Suprapubic skin (tissue), 4 donors: ENCODE data around the gene A1CF. TPM values are rescaled to one million over a fixed set of nuclear protein-coding genes. Genes with fewer than 3 reads are reported as not detected.
"Not testable (repeated sequence)": the region's sequence is repeated elsewhere in the genome, so short reads cannot be mapped to it uniquely, and the experiment has no call there.

Source experiments
- DNase-seq, 2 donors: peaks; one replicate each; pipeline ENCODE4 v3.0.0-alpha.2; 2019; ENCODE audit warnings: low spot score in 2 of 2
- H3K27ac ChIP-seq: fragments of 200-600 bp; sonication (generic); one replicate; pipeline ENCODE4 v1.5.1; 2019
- H3K27me3 ChIP-seq: fragments of 200-600 bp; sonication (generic); one replicate; pipeline ENCODE4 v1.5.1; 2019
- H3K36me3 ChIP-seq: fragments of 200-600 bp; sonication (generic); one replicate; pipeline ENCODE4 v1.5.1; 2019
- H3K4me1 ChIP-seq: fragments of 200-600 bp; sonication (generic); one replicate; pipeline ENCODE4 v1.5.1; 2019
- H3K4me3 ChIP-seq: fragments of 200-600 bp; sonication (generic); one replicate; pipeline ENCODE4 v1.5.1; 2019; ENCODE audit warnings: mild to moderate bottlenecking
- H3K9me3 ChIP-seq: fragments of 200-600 bp; sonication (generic); one replicate; pipeline ENCODE4 v1.5.1; 2019
- CTCF ChIP-seq, 2 donors: fragments of 200-600 bp in 1 of 2; fragments of 450-650 bp in 1 of 2; sonication (generic) in 1 of 2; IDR thresholded peaks; one replicate each; pipeline ENCODE4 v1.5.1; 2016 to 2019; ENCODE audit warnings: antibody characterized with exemption in 2 of 2, mild to moderate bottlenecking in 1 of 2, moderate library complexity in 1 of 2
- EP300 ChIP-seq: sonication (generic); formaldehyde crosslinking; IDR thresholded peaks from one replicate; pipeline ENCODE4 v1.6.1; 2017; ENCODE audit warnings: antibody characterized with exemption
- POLR2A ChIP-seq, 2 donors: fragments of 450-650 bp; IDR thresholded peaks; one replicate each; pipeline ENCODE4 v1.6.1; 2017; ENCODE audit warnings: antibody characterized with exemption in 2 of 2, mild to moderate bottlenecking in 2 of 2, moderate library complexity in 2 of 2
- POLR2AphosphoS5 ChIP-seq, 3 donors: sonication (generic); formaldehyde crosslinking; IDR thresholded peaks; one replicate each; pipeline ENCODE4 v1.6.1; 2017; ENCODE audit warnings: antibody characterized with exemption in 3 of 3
- WGBS: methylation state at CpG from one replicate; pipeline ENCODE4 v1.1.5; 2018; 5-methylcytosine and 5-hydroxymethylcytosine counted together
- total RNA-seq, 4 donors: library from RNA; depleted of rRNA; stranded (reverse); fragments of >200 nt; gene quantifications; one replicate each; pipeline ENCODE4 v1.1.0, GENCODE V29; 2016

The A1CF gene
- total RNA-seq, 4 donors from 2014 or later: 0.32 TPM; not detected in 3

GRCh38 chr10:50788951-50789945 lies 96.2 kb downstream of the A1CF start:
- H3K27me3 ChIP-seq: no peaks in the 10 kb centered on the region
- no peaks in the 10 kb centered on the region for H3K9me3 ChIP-seq
- no peak for DNase-seq
- TF ChIP-seq POLR2A (IDR thresholded peaks at IDR 0.05) (no peak), EP300 (no peak), POLR2AphosphoS5 (IDR thresholded peaks at IDR 0.05) (no peak), CTCF (IDR thresholded peaks at IDR 0.05) (no peak)
- 60% methylated on average over 1 of the region's 1 CpG for WGBS
- H3K4me3 ChIP-seq: no peak overlapping the region
- no peaks in the 10 kb centered on the region for H3K4me1 ChIP-seq
- H3K36me3 ChIP-seq: no peaks in the 10 kb centered on the region
- no peak overlapping the region for H3K27ac ChIP-seq

- not testable (repeated sequence) for DNase-seq, H3K27ac ChIP-seq, H3K4me1 ChIP-seq, H3K4me3 ChIP-seq, H3K36me3 ChIP-seq, H3K27me3 ChIP-seq, H3K9me3 ChIP-seq
- 83% methylated on average over 2 of the region's 5 CpGs for WGBS
Observed at GRCh38 chr10:50787962-50788361, 97.5 kb downstream of the A1CF start.

GRCh38 chr10:50782017-50782416 lies 103.4 kb downstream of the A1CF start:
- H3K4me1 ChIP-seq, H3K4me3 ChIP-seq, DNase-seq, H3K9me3 ChIP-seq, H3K27ac ChIP-seq, H3K27me3 ChIP-seq, H3K36me3 ChIP-seq: not testable (repeated sequence)

- not testable (repeated sequence) for H3K36me3 ChIP-seq, H3K9me3 ChIP-seq, H3K4me3 ChIP-seq, H3K27ac ChIP-seq, H3K4me1 ChIP-seq, H3K27me3 ChIP-seq, DNase-seq
- WGBS: 62% methylated on average over 1 of the region's 1 CpG
Observed at GRCh38 chr10:50780036-50780435, 105.4 kb downstream of the A1CF start.

- H3K27ac ChIP-seq, H3K4me3 ChIP-seq, DNase-seq, H3K9me3 ChIP-seq, H3K27me3 ChIP-seq, H3K36me3 ChIP-seq, H3K4me1 ChIP-seq: not testable (repeated sequence)
- WGBS: 53% methylated on average over 2 of the region's 2 CpGs
Observed at GRCh38 chr10:50774868-50775267, 110.6 kb downstream of the A1CF start.

- not testable (repeated sequence) for H3K4me1 ChIP-seq, H3K4me3 ChIP-seq, DNase-seq, H3K27me3 ChIP-seq, H3K36me3 ChIP-seq, H3K9me3 ChIP-seq, H3K27ac ChIP-seq
- WGBS: 89% methylated on average over 2 of the region's 3 CpGs
Observed at GRCh38 chr10:50772042-50772441, 113.4 kb downstream of the A1CF start.

- not testable (repeated sequence) for H3K4me1 ChIP-seq, H3K36me3 ChIP-seq, H3K27me3 ChIP-seq, H3K27ac ChIP-seq, H3K9me3 ChIP-seq, H3K4me3 ChIP-seq, DNase-seq
- WGBS: 85% methylated on average over 4 of the region's 5 CpGs
Observed at GRCh38 chr10:50766774-50767513, 118.5 kb downstream of the A1CF start.

Other genes starting within 250 kb of the A1CF start
- gene ASAH2B, start 145.7 kb downstream of the A1CF start, total RNA-seq: 1 to 10 TPM; 1.0 to 2.1 (median 1.9) TPM
- gene PRKG1, start 188.9 kb upstream of the A1CF start, total RNA-seq: 1 to 10 TPM; 1.2 to 6.5 (median 2.7) TPM